ENCODE data around the gene SMIM23. TPM values are rescaled to one million over a fixed set of nuclear protein-coding genes. Genes with fewer than 3 reads are reported as not detected.

Gene SMIM23
- total and polyA plus RNA-seq, 4 donors: not detected

- 66 to 69% methylated on average over 4 of the region's 4 CpGs for WGBS, 2 donors
- no peak for TF ChIP-seq CTCF (IDR thresholded peaks at IDR 0.05; ENCODE audit: control extremely low read depth, extremely low read depth)
- Histone ChIP-seq H3K27me3 (ENCODE audit: control insufficient read depth in 3 of 3, insufficient read depth in 3 of 3, low read length in 2 of 3) (no peaks in the 10 kb centered on the region), H3K9ac (ENCODE audit: insufficient read depth in 1 of 2, low read length in 2 of 2) (no peak overlapping the region), H3K36me3 (ENCODE audit: control insufficient read depth in 4 of 4, insufficient read depth in 4 of 4, low read length in 4 of 4) (no peaks in the 10 kb centered on the region), H3K4me1 (ENCODE audit: control insufficient read depth in 5 of 5, insufficient read depth in 5 of 5, low read length in 5 of 5) (peaks cover 0 to 4% (median 0%) of the 10 kb centered on the region in 5 donors), H3K27ac (ENCODE audit: low read depth in 1 of 2, low read length in 1 of 2) (no peak overlapping the region), H3K4me3 (no peak overlapping the region), H3K9me3 (ENCODE audit: control insufficient read depth in 4 of 4, insufficient read depth in 3 of 4, low read length in 3 of 4) (no peaks in the 10 kb centered on the region)
- ATAC-seq (ENCODE audit: insufficient read depth, low FRiP score) (no peak), DNase-seq (no peak)
These were observed 27.6 kb upstream of the SMIM23 start for GRCh38 chr5:171757853-171758535.

GRCh38 chr5:171759777-171760176 lies 25.8 kb upstream of the SMIM23 start:
- DNase-seq: no peak
- Histone ChIP-seq H3K4me1 (ENCODE audit: control insufficient read depth in 5 of 5, insufficient read depth in 5 of 5, low read length in 5 of 5) (peaks cover 0 to 4% (median 0%) of the 10 kb centered on the region in 5 donors), H3K9ac (ENCODE audit: insufficient read depth in 1 of 2, low read length in 2 of 2) (no peak overlapping the region), H3K9me3 (ENCODE audit: control insufficient read depth in 4 of 4, insufficient read depth in 3 of 4, low read length in 3 of 4) (no peaks in the 10 kb centered on the region), H3K4me3 (no peak overlapping the region), H3K36me3 (ENCODE audit: control insufficient read depth in 4 of 4, insufficient read depth in 4 of 4, low read length in 4 of 4) (no peaks in the 10 kb centered on the region), H3K27ac (ENCODE audit: low read depth in 1 of 2, low read length in 1 of 2) (no peak overlapping the region), H3K27me3 (ENCODE audit: control insufficient read depth in 3 of 3, insufficient read depth in 3 of 3, low read length in 2 of 3) (peaks cover 0 to 1% (median 0%) of the 10 kb centered on the region in 3 donors)
- no peak for ATAC-seq (ENCODE audit: insufficient read depth, low FRiP score)
- TF ChIP-seq CTCF (IDR thresholded peaks at IDR 0.05; ENCODE audit: control extremely low read depth, extremely low read depth): no peak
- 90 to 93% methylated on average over 1 of the region's 1 CpG for whole genome bisulfite sequencing, 2 donors

- H3K36me3 ChIP-seq (ENCODE audit: control insufficient read depth in 4 of 4, insufficient read depth in 4 of 4, low read length in 4 of 4): no peaks in the 10 kb centered on the region
- no peak for TF ChIP-seq CTCF (IDR thresholded peaks at IDR 0.05; ENCODE audit: control extremely low read depth, extremely low read depth)
- peaks cover 0 to 4% (median 0%) of the 10 kb centered on the region in 5 donors for H3K4me1 ChIP-seq (ENCODE audit: control insufficient read depth in 5 of 5, insufficient read depth in 5 of 5, low read length in 5 of 5)
These were observed 23.5 kb upstream of the SMIM23 start for GRCh38 chr5:171762021-171762608.

More at GRCh38 chr5:171762021-171762608, 23.5 kb upstream of the SMIM23 start:
- no peak overlapping the region for H3K9ac ChIP-seq (ENCODE audit: insufficient read depth in 1 of 2, low read length in 2 of 2)
- WGBS, 2 donors: 86 to 89% methylated on average over 11 of the region's 11 CpGs
- DNase-seq (peak in 1 of 3 donors; percentile 23), ATAC-seq (ENCODE audit: insufficient read depth, low FRiP score) (no peak)
- no peaks in the 10 kb centered on the region for H3K9me3 ChIP-seq (ENCODE audit: control insufficient read depth in 4 of 4, insufficient read depth in 3 of 4, low read length in 3 of 4)
- H3K4me3 ChIP-seq: no peak overlapping the region
- H3K27me3 ChIP-seq (ENCODE audit: control insufficient read depth in 3 of 3, insufficient read depth in 3 of 3, low read length in 2 of 3): peaks cover 0 to 4% (median 0%) of the 10 kb centered on the region in 3 donors
- H3K27ac ChIP-seq (ENCODE audit: low read depth in 1 of 2, low read length in 1 of 2): no peak overlapping the region

Data from lung (tissue), 12 donors.